RWPE1 (cell line): ENCODE data around the gene ELOB.

Experiments used
- CTCF ChIA-PET: fragments of 350-600 bp; sonication (Branson Sonifier 250); formaldehyde crosslinking; extraction: SDS; loops from one replicate; lab custom pipeline; 2021; lab: Yijun Ruan, JAX
- POLR2A ChIA-PET: fragments of 400-600 bp; formaldehyde crosslinking; extraction: SDS; loops from one replicate; lab custom pipeline; 2020; ENCODE audit warnings: antibody characterized with exemption; ENCODE audit not compliant: low non-redundant PET; lab: Yijun Ruan, JAX
- DNase-seq: peaks from one replicate; pipeline ENCODE4 v3.0.0; 2012; ENCODE audit warnings: low spot score
- H3K27ac ChIP-seq: fragments of 450-650 bp; 2 replicates; pipeline ENCODE4 v1.5.1; 2017
- TF ChIP-seq, protein P1 (sequence below): fragments of 450-650 bp; conservative IDR thresholded peaks from 2 replicates; pipeline ENCODE4 v1.5.1; 2017; ENCODE audit warnings: low read depth, mild to moderate bottlenecking

Gene ELOB

DNA sequence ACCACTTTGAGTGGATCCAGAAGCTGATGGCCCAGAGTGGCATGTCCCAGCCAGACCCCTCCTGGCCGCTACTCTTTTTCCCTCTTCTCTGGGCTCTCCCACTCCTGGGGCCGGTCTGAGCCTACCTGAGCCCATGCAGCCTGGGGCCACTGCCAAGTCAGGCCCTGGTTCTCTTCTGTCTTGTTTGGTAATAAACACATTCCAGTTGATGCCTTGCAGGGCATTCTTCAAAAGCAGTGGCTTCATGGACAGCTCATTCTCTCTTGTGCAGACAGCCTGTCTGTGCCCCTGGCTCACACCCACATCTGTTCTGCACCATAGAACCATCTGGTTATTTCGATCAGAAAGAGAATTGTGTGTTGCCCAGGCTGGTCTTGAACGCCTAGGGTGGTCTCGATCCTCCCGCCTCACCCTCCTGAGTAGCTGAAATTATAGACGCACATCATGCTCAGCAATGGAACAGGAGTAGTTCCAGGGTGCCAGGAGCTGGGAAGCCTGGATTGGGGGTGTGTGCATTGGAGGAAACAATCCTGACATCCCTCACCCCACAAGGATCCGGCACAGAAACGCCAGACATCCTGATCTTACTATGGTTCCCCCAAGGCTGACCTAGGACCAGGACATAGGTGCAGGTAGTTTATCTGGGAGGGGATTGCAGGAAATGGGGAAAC is 44.5 kb upstream of the ELOB start:
- DNase-seq, result no peak
- ChIA-PET CTCF (interaction anchor here (0.6 to 0.7 kb wide), 2 partner anchors 12 to 20 kb away, joined by 3 read pairs; no protein-coding TSS in a partner anchor), POLR2A (no interaction called here)
- TF ChIP-seq, protein P1, sequence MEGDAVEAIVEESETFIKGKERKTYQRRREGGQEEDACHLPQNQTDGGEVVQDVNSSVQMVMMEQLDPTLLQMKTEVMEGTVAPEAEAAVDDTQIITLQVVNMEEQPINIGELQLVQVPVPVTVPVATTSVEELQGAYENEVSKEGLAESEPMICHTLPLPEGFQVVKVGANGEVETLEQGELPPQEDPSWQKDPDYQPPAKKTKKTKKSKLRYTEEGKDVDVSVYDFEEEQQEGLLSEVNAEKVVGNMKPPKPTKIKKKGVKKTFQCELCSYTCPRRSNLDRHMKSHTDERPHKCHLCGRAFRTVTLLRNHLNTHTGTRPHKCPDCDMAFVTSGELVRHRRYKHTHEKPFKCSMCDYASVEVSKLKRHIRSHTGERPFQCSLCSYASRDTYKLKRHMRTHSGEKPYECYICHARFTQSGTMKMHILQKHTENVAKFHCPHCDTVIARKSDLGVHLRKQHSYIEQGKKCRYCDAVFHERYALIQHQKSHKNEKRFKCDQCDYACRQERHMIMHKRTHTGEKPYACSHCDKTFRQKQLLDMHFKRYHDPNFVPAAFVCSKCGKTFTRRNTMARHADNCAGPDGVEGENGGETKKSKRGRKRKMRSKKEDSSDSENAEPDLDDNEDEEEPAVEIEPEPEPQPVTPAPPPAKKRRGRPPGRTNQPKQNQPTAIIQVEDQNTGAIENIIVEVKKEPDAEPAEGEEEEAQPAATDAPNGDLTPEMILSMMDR, result no peak
- peak overlapping the region; percentile 16 for H3K27ac ChIP-seq

DNA sequence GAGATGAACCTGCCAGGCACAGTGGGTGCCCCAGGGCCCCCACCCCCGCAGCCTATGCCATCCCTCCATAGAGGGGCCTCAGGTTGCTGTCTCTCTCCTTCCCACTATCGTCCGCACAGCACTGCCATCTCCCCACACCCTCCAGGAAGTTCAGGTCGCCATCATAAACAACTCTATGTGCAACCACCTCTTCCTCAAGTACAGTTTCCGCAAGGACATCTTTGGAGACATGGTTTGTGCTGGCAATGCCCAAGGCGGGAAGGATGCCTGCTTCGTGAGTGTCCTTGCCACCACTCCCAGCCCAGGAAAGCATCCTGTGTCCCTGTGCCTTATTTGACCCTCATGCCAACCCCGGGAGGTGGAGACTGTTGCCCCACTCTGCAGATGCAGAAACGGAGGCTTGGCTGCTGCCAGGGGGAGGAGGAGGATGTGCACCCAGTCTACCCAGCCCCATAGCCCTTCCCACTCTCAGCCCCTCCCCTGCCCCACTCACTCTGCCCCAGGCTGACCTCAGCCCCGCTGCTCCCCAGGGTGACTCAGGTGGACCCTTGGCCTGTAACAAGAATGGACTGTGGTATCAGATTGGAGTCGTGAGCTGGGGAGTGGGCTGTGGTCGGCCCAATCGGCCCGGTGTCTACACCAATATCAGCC is 43.9 kb upstream of the ELOB start:
- CTCF ChIA-PET, result interaction anchor here (0.6 kb wide), 1 partner anchor 11 kb away, joined by 3 read pairs; no protein-coding TSS in a partner anchor
- POLR2A ChIA-PET, result interaction anchor here (0.8 kb wide), 1 partner anchor 43 kb away, joined by 3 read pairs; no protein-coding TSS in a partner anchor
- peak overlapping the region; percentile 16 for H3K27ac ChIP-seq
- TF ChIP-seq, protein P1, result no peak
- no peak for DNase-seq

DNA sequence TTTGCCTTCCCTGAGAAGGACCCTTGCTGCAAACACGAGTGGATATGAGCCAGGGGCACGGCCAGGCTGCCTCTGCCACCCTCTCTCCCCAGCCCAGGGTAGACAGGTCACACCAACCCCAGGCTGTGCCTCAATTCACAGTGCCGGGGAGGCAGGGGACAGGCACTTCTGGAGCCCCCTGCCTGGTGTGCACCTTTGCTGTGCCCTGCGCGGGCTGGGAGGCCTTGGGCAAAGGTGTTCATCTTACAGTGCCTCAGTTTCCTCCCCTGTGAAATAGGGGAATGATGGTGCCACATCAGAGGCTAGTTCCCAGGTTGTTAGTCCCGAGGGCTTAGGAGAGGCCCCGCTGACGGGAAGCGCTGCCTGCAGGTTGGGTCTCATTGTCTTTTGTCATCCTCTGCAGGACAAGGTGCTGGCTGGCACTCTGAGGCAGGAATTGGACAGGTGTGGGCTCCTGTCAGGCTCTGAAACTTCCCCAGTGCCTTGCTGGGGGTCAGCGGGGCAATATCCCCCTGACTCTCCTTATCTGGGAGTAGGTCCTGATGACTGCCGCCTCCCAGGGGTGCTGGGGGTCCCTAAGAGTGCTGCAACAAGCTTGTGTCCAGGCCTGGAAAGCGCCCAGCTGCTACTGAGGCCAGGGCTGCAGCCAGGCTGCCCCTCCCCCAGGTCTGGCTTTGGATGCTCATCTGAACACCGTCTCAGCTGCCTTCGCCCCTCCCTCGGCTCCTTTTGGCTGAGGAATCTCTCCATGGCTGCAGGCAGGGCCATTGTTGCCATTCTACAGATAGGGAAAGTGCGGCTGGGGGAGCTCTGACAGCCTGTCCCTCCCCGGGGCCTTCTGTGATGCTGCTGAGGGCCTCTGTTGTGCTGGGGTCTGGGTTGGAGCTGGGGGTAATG is 43.1 kb upstream of the ELOB start:
- TF ChIP-seq, protein P1, result no peak
- no peak for DNase-seq
- 0 out of 2 replicates have a peak overlapping the region, but pooled peaks have one; percentile 16 for H3K27ac ChIP-seq
- POLR2A ChIA-PET, result interaction anchor here (0.8 kb wide), 1 partner anchor 42 kb away, joined by 3 read pairs; no protein-coding TSS in a partner anchor
- CTCF ChIA-PET, result no interaction called here

DNA sequence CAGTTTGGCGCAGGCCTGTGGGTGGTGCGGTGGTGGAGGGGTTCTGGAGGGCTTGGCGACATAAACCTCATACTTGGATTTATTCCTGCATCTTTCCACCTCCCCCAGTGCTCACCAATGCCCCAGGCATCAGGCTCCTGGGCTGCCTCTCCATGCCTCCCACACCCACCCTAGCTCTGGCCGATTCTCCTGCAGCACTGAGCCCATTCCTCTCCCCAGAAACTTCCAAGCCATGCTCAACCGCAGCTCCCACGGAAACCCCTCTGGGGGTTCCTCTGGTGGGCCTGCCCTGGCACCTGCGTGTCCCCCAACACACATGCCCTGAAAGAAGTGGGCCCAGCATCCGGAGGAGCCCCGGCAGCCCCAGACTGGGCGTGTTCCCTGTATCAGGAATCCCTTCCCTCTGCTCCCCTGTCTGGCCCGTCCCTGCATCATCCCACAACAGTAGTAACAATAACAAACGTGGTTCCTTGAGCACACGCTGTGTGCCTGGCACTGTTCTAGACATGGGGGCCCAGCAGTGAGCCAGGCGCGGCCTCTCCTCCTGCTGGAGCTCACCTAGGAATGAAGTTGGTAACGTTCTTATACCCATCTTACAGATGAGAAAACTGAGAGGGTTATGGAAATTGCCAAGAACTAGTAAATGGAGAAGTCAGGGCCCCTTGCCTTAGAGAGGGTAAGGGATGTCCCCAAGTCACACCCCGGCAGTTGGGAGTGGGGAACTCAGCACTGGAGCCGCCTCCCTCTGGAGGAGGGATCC is 42.3 kb upstream of the ELOB start:
- ChIA-PET POLR2A (no interaction called here), CTCF (no interaction called here)
- no peak for DNase-seq
- TF ChIP-seq, protein P1, result no peak
- H3K27ac ChIP-seq, result peak overlapping the region; percentile 75

DNA sequence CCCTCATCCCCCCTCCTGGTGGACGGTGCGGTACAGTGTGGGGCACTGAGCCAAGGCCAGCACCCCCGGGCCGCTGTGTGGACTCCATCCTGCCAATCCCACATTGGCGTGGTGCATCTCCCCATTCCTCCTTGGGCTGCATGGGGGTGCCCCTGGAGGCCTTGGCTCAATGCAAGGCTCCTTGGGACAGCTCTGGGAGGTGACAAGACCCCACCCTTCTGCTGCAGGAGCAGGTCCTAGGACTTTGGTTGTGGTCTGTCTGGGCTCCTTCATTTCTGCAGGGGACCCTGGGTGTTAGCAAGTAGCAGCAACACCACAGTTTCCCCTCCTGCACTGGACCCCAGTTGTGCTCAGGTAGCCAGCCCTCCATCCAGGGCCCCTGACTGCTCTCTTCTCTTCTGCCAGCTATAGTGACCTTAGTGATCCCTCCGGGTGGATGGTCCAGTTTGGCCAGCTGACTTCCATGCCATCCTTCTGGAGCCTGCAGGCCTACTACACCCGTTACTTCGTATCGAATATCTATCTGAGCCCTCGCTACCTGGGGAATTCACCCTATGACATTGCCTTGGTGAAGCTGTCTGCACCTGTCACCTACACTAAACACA is 41.3 kb upstream of the ELOB start:
- ChIA-PET POLR2A (no interaction called here), CTCF (no interaction called here)
- no peak for DNase-seq
- TF ChIP-seq, protein P1, result no peak
- peak overlapping the region; percentile 75 for H3K27ac ChIP-seq
